ENCODE results near the gene AKR1A1.
A peak's percentile ranks its signal among the peaks of the same experiment; 100 is the strongest.
"Not testable (repeated sequence)": the region's sequence is repeated elsewhere in the genome, so short reads cannot be mapped to it uniquely, and the experiment has no call there.

Gene AKR1A1

GRCh38 chr1:45569962-45570581, 19.4 kb downstream of the AKR1A1 start:
- DNase-seq (ENCODE audit: low read depth in 3 of 3) = peak; percentile 47 to 67 (median 61)

GRCh38 chr1:45570631-45571030, 20.0 kb downstream of the AKR1A1 start:
- DNase-seq (ENCODE audit: low read depth in 3 of 3) = no peak

- DNase-seq (ENCODE audit: low read depth in 3 of 3) = no peak
Measured at GRCh38 chr1:45573231-45573804, 22.7 kb downstream of the AKR1A1 start.

- DNase-seq (ENCODE audit: low read depth in 3 of 3) = no peak
Measured at GRCh38 chr1:45574105-45574626, 23.5 kb downstream of the AKR1A1 start.

- peak; percentile 82 to 94 (median 90) for DNase-seq (ENCODE audit: low read depth in 3 of 3)
Measured at GRCh38 chr1:45583264-45583665, 32.6 kb downstream of the AKR1A1 start.

- DNase-seq (ENCODE audit: low read depth in 3 of 3) = peak; percentile 89 to 92 (median 91)
Measured at GRCh38 chr1:45583666-45584350, 33.2 kb downstream of the AKR1A1 start, which contains the start of gene NASP. Gene NASP (plus strand): TSS chr1:45584041. CDS start chr1:45584147, 106 bp downstream.

GRCh38 chr1:45584351-45585109, 33.9 kb downstream of the AKR1A1 start:
- peak; percentile 68 to 89 (median 77) for DNase-seq (ENCODE audit: low read depth in 3 of 3)

GRCh38 chr1:45585110-45585426, 34.4 kb downstream of the AKR1A1 start:
- DNase-seq (ENCODE audit: low read depth in 3 of 3) = no peak

GRCh38 chr1:45585496-45586075, 35.0 kb downstream of the AKR1A1 start:
- DNase-seq (ENCODE audit: low read depth in 3 of 3) = no peak

- no peak for DNase-seq (ENCODE audit: low read depth in 3 of 3)
Measured at GRCh38 chr1:45586769-45587168, 36.1 kb downstream of the AKR1A1 start.

GRCh38 chr1:45589861-45590260, 39.2 kb downstream of the AKR1A1 start:
- no peak for DNase-seq (ENCODE audit: low read depth in 3 of 3)

- no peak for DNase-seq (ENCODE audit: low read depth in 3 of 3)
Measured at GRCh38 chr1:45594412-45594811, 43.8 kb downstream of the AKR1A1 start.

- DNase-seq (ENCODE audit: low read depth in 3 of 3) = not testable (repeated sequence)
Measured at GRCh38 chr1:45596765-45597164, 46.1 kb downstream of the AKR1A1 start.

GRCh38 chr1:45604239-45604638, 53.6 kb downstream of the AKR1A1 start:
- DNase-seq (ENCODE audit: low read depth in 3 of 3) = no peak

GRCh38 chr1:45607404-45608074, 56.9 kb downstream of the AKR1A1 start:
- no peak for DNase-seq (ENCODE audit: low read depth in 3 of 3)

- no peak for DNase-seq (ENCODE audit: low read depth in 3 of 3)
Measured at GRCh38 chr1:45608175-45609156, 57.8 kb downstream of the AKR1A1 start.

GRCh38 chr1:45610589-45611226, 60.1 kb downstream of the AKR1A1 start:
- DNase-seq (ENCODE audit: low read depth in 3 of 3) = no peak

GRCh38 chr1:45612941-45613579, 62.4 kb downstream of the AKR1A1 start:
- no peak for DNase-seq (ENCODE audit: low read depth in 3 of 3)

- DNase-seq (ENCODE audit: low read depth in 3 of 3) = no peak
Measured at GRCh38 chr1:45615885-45616284, 65.3 kb downstream of the AKR1A1 start.

Data from stimulated activated CD4-positive, alpha-beta T cell treated with anti-CD3 and anti-CD28 coated beads, TNF-alpha, amount 100 ng/mL, for 24 hours (primary cell).